ENCODE data around the gene PLIN5.

The PLIN5 gene

GRCh38 chr19:4513248-4513647 lies 21.8 kb downstream of the PLIN5 start:
- TF ChIP-seq CTCF (IDR thresholded peaks at IDR 0.05; ENCODE audit: low read depth, low read length, missing control alignments): no peak

GRCh38 chr19:4512070-4512469 lies 23.0 kb downstream of the PLIN5 start:
- no peak for TF ChIP-seq CTCF (IDR thresholded peaks at IDR 0.05; ENCODE audit: low read depth, low read length, missing control alignments)
- no peak for DNase-seq (ENCODE audit: extremely low read depth, low read depth)
- no peak overlapping the region for H3K4me3 ChIP-seq (replicated peaks; ENCODE audit: low read depth, low read length)

More at GRCh38 chr19:4513248-4513647, 21.8 kb downstream of the PLIN5 start:
- no peak for DNase-seq (ENCODE audit: extremely low read depth, low read depth)
- no peak overlapping the region for H3K4me3 ChIP-seq (replicated peaks; ENCODE audit: low read depth, low read length)

- no peak for TF ChIP-seq CTCF (IDR thresholded peaks at IDR 0.05; ENCODE audit: low read depth, low read length, missing control alignments)
- DNase-seq (ENCODE audit: extremely low read depth, low read depth): no peak
- no peak overlapping the region for H3K4me3 ChIP-seq (replicated peaks; ENCODE audit: low read depth, low read length)
Measured at GRCh38 chr19:4511300-4512054, 23.5 kb downstream of the PLIN5 start.

GRCh38 chr19:4510435-4511255 lies 24.4 kb downstream of the PLIN5 start:
- H3K4me3 ChIP-seq (replicated peaks; ENCODE audit: low read depth, low read length): no peak overlapping the region
- no peak for DNase-seq (ENCODE audit: extremely low read depth, low read depth)
- TF ChIP-seq CTCF (IDR thresholded peaks at IDR 0.05; ENCODE audit: low read depth, low read length, missing control alignments): no peak

GRCh38 chr19:4508698-4509097 lies 26.3 kb downstream of the PLIN5 start:
- no peak for TF ChIP-seq CTCF (IDR thresholded peaks at IDR 0.05; ENCODE audit: low read depth, low read length, missing control alignments)
- no peak for DNase-seq (ENCODE audit: extremely low read depth, low read depth)
- no peak overlapping the region for H3K4me3 ChIP-seq (replicated peaks; ENCODE audit: low read depth, low read length)

GRCh38 chr19:4507804-4508203 lies 27.2 kb downstream of the PLIN5 start:
- TF ChIP-seq CTCF (IDR thresholded peaks at IDR 0.05; ENCODE audit: low read depth, low read length, missing control alignments): no peak
- H3K4me3 ChIP-seq (replicated peaks; ENCODE audit: low read depth, low read length): no peak overlapping the region
- no peak for DNase-seq (ENCODE audit: extremely low read depth, low read depth)

All from HFF-Myc (cell line).